HCT116 (cell line): ENCODE results near the gene DPF1. TPM values are rescaled to one million over a fixed set of nuclear protein-coding genes. Genes with fewer than 3 reads are reported as not detected.

Experiments used
- ATAC-seq: fragments of 200-7000 bp; cut with Tn5 transposase; 2 replicates; pipeline ENCODE4 v1.9.1; 2020; ENCODE audit warnings: mild to moderate bottlenecking, moderate library complexity
- BruUV-seq: library from RNA; stranded (reverse); fragments of 400-500 nt; replicated peaks from 2 replicates; lab custom pipeline; 2021; lab: Mats Ljungman, UMichigan
- CTCF ChIA-PET: fragments of 300-600 bp; sonication (Branson Sonifier 250); formaldehyde crosslinking; loops from one replicate; lab custom pipeline; 2021; ENCODE audit warnings: antibody characterized with exemption; lab: Charles Lee
- POLR2A ChIA-PET: fragments of 300-600, 350-600 bp; sonication (Branson Sonifier 250); formaldehyde crosslinking; loops from one replicate; lab custom pipeline; 2021; ENCODE audit warnings: antibody characterized with exemption; lab: Charles Lee
- RAD21 ChIA-PET, 2 experiments: fragments of 300-600 bp; sonication (Branson Sonifier 250); formaldehyde crosslinking; loops; one replicate each; lab custom pipeline; 2023; ENCODE audit warnings: low total read pairs in 2 of 2; ENCODE audit not compliant: uncharacterized antibody in 2 of 2, unreplicated experiment in 2 of 2, low non-redundant PET in 1 of 2; lab: Charles Lee
- DNase-seq: peaks from one replicate; pipeline ENCODE4 v3.0.0-alpha.2; 2010; ENCODE audit warnings: low read depth, low spot score
- H2AFZ ChIP-seq: fragments of 200-600 bp; shearing (Covaris generic), sonication (generic); 2 replicates; pipeline ENCODE4 v1.6.1; 2017; ENCODE audit warnings: low read depth, mixed run types, mixed read lengths, antibody characterized with exemption, low read length; ENCODE audit not compliant: poor library complexity, severe bottlenecking
- H3K27ac ChIP-seq: 2 replicates; pipeline ENCODE4 v1.5.1; 2012; ENCODE audit warnings: low read depth, low read length
- H3K27me3 ChIP-seq: fragments of 200-600 bp; sonication (generic); 2 replicates; pipeline ENCODE4 v1.6.1; 2016; ENCODE audit warnings: mixed run types, low read length, mixed read lengths; ENCODE audit not compliant: insufficient read depth
- H3K36me3 ChIP-seq, 2 experiments: fragments of 200-500 bp in 1 of 2; fragments of 200-600 bp in 1 of 2; sonication (Bioruptor generic) in 1 of 2; sonication (generic) in 1 of 2; 2 replicates each; pipeline versions ENCODE4 v1.5.1 to v1.6.1; 2014 to 2016; ENCODE audit warnings: low read length in 2 of 2, inconsistent platforms in 1 of 2, mixed read lengths in 1 of 2, mixed run types in 1 of 2; ENCODE audit not compliant: insufficient read depth in 2 of 2, control insufficient read depth in 1 of 2
- H3K4me1 ChIP-seq, 2 experiments: fragments of 200-600 bp in 1 of 2; sonication (generic) in 1 of 2; 2 replicates each; pipeline versions ENCODE4 v1.5.1 to v1.6.1; 2012 to 2017; ENCODE audit warnings: low read length in 2 of 2, inconsistent platforms in 1 of 2, mild to moderate bottlenecking in 1 of 2, mixed read lengths in 1 of 2, mixed run types in 1 of 2, moderate library complexity in 1 of 2; ENCODE audit not compliant: insufficient read depth in 2 of 2, control insufficient read depth in 1 of 2
- H3K4me2 ChIP-seq: fragments of 200-600 bp; sonication (generic); 2 replicates; pipeline ENCODE4 v1.6.1; 2017; ENCODE audit warnings: mixed run types, low read length, mixed read lengths
- H3K4me3 ChIP-seq, 2 experiments: fragments of 200-600 bp in 1 of 2; sonication (generic) in 1 of 2; replicated peaks in 1 of 2; 2 replicates each; pipeline ENCODE4 v1.5.1; 2011 to 2016; ENCODE audit warnings: low read length in 2 of 2, control low read depth in 1 of 2, low read depth in 1 of 2, mild to moderate bottlenecking in 1 of 2, mixed read lengths in 1 of 2, mixed run types in 1 of 2
- H3K79me2 ChIP-seq: fragments of 200-600 bp; sonication (generic); 2 replicates; pipeline ENCODE4 v1.6.1; 2017; ENCODE audit warnings: mild to moderate bottlenecking, mixed run types, low read length, moderate library complexity, mixed read lengths; ENCODE audit not compliant: insufficient read depth
- H3K9ac ChIP-seq: fragments of 200-600 bp; sonication (generic); 2 replicates; pipeline ENCODE4 v1.6.1; 2016; ENCODE audit warnings: low read length, mixed read lengths
- H3K9me2 ChIP-seq: fragments of 200-600 bp; sonication (generic), shearing (Covaris generic); 2 replicates; pipeline ENCODE4 v1.6.1; 2017; ENCODE audit warnings: mixed run types, mild to moderate bottlenecking, moderate library complexity; ENCODE audit not compliant: insufficient read depth
- H3K9me3 ChIP-seq, 2 experiments: fragments of 200-500 bp in 1 of 2; fragments of 200-600 bp in 1 of 2; sonication (Bioruptor generic) in 1 of 2; sonication (generic) in 1 of 2; 2 replicates each; pipeline ENCODE4 v1.6.1; 2014 to 2017; ENCODE audit warnings: low read length in 2 of 2, mixed read lengths in 2 of 2, inconsistent platforms in 1 of 2, low read depth in 1 of 2, mild to moderate bottlenecking in 1 of 2, mixed run types in 1 of 2, moderate library complexity in 1 of 2; ENCODE audit not compliant: control insufficient read depth in 1 of 2, insufficient read depth in 1 of 2
- H4K20me1 ChIP-seq: fragments of 200-600 bp; sonication (generic), shearing (Covaris generic); 2 replicates; pipeline ENCODE4 v1.6.1; 2017; ENCODE audit warnings: mixed run types, mild to moderate bottlenecking, moderate library complexity; ENCODE audit not compliant: insufficient read depth
- CEBPB ChIP-seq: IDR thresholded peaks from 2 replicates; pipeline ENCODE4 v1.6.1; 2012; ENCODE audit warnings: low read depth
- JUND ChIP-seq: IDR thresholded peaks from 2 replicates; pipeline ENCODE4 v1.6.1; 2012
- POLR2A ChIP-seq: IDR thresholded peaks from 2 replicates; pipeline ENCODE4 v1.7.0; 2011; ENCODE audit warnings: borderline replicate concordance; ENCODE audit not compliant: insufficient read depth, insufficient read length; ENCODE audit errors: extremely low read depth
- POLR2AphosphoS5 ChIP-seq: IDR thresholded peaks from 2 replicates; pipeline ENCODE4 v1.6.1; 2011; ENCODE audit warnings: mild to moderate bottlenecking, low read depth, low read length, moderate library complexity
- RAD21 ChIP-seq: IDR thresholded peaks from 2 replicates; pipeline ENCODE4 v1.6.1; 2012; ENCODE audit warnings: low read depth, mild to moderate bottlenecking
- TCF7L2 ChIP-seq: IDR thresholded peaks from 2 replicates; pipeline ENCODE4 v1.7.0; 2011; ENCODE audit warnings: borderline replicate concordance, inconsistent platforms; ENCODE audit not compliant: insufficient read depth, insufficient read length; ENCODE audit errors: extremely low read depth
- YY1 ChIP-seq: IDR thresholded peaks from 2 replicates; pipeline ENCODE4 v1.6.1; 2011; ENCODE audit warnings: low read length, low read depth, moderate library complexity, mild to moderate bottlenecking; ENCODE audit not compliant: insufficient replicate concordance; ENCODE audit errors: extremely low read depth
- ZBTB33 ChIP-seq: IDR thresholded peaks from 2 replicates; pipeline ENCODE4 v1.6.1; 2011; ENCODE audit warnings: mild to moderate bottlenecking, low read length, moderate library complexity; ENCODE audit not compliant: insufficient replicate concordance; ENCODE audit errors: extremely low read depth
- intact Hi-C: fragments of 100-400 bp; cut with micrococcal nuclease; formaldehyde crosslinking; loops from 2 replicates; pipeline ENCODE4 v1.10.0; 2022
- total RNA-seq: library from RNA; stranded (reverse); gene quantifications from one replicate; pipeline ENCODE4 v1.2.1, GENCODE V29; 2021; ENCODE audit not compliant: unreplicated experiment
- TF ChIP-seq, protein P1 (sequence below): IDR thresholded peaks from 2 replicates; pipeline ENCODE4 v1.6.1; 2012

Gene DPF1
- total RNA-seq, 1 experiment from 2014 or later: 9.7 TPM

- ChIA-PET CTCF (no interaction called here), RAD21 (no interaction called here), POLR2A (no interaction called here)
- H3K4me1 ChIP-seq: no peaks in the 10 kb centered on the region; a peak in 1 of 4 replicates
- no TSS peak for BruUV-seq
- H3K79me2 ChIP-seq: no peaks in the 10 kb centered on the region
- H3K9ac ChIP-seq: no peak overlapping the region
- no peak overlapping the region for H2AFZ ChIP-seq
- H3K27ac ChIP-seq: no peak overlapping the region
- intact Hi-C loops: no loop called here
- DNase-seq: no peak
- H3K36me3 ChIP-seq: peaks cover 0 to 2% of the 10 kb centered on the region in 2 experiments; a peak in 1 of 4 replicates
- no peaks in the 10 kb centered on the region for H3K27me3 ChIP-seq
- no peak for ATAC-seq
- no peaks in the 10 kb centered on the region for H4K20me1 ChIP-seq
- no peaks in the 10 kb centered on the region for H3K9me3 ChIP-seq
- H3K4me2 ChIP-seq: no peak overlapping the region
- TF ChIP-seq ZBTB33 (no peak), POLR2AphosphoS5 (no peak), YY1 (no peak), JUND (no peak), POLR2A (no peak), RAD21 (no peak), TCF7L2 (no peak), CEBPB (no peak)
- TF ChIP-seq, protein P1, sequence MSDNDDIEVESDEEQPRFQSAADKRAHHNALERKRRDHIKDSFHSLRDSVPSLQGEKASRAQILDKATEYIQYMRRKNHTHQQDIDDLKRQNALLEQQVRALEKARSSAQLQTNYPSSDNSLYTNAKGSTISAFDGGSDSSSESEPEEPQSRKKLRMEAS: no peak
- no peak overlapping the region for H3K4me3 ChIP-seq
- H3K9me2 ChIP-seq: no peaks in the 10 kb centered on the region
Measured at GRCh38 chr19:38195237-38195636, 28.8 kb downstream of the DPF1 start.
